Activated naive CD4-positive, alpha-beta T cell treated with anti-CD3 and anti-CD28 coated beads for 36 hours (primary cell): ENCODE results near the gene TEKT3. TPM values are rescaled to one million over a fixed set of nuclear protein-coding genes. Genes with fewer than 3 reads are reported as not detected.

Experiments used
- CTCF ChIA-PET: fragments of 350-600 bp; sonication (Branson Sonifier 250); formaldehyde crosslinking; loops from one replicate; lab custom pipeline; 2021; ENCODE audit warnings: antibody characterized with exemption; lab: Charles Lee
- DNase-seq: peaks from one replicate; pipeline ENCODE4 v3.0.0-alpha.2; 2020
- H3K27ac Mint-ChIP-seq: one replicate; pipeline ENCODE4 v1.8.0; 2021; ENCODE audit warnings: mild to moderate bottlenecking, mixed read lengths
- H3K27me3 Mint-ChIP-seq: one replicate; pipeline ENCODE4 v1.8.0; 2021; ENCODE audit warnings: low read depth, mixed read lengths
- H3K36me3 Mint-ChIP-seq: one replicate; pipeline ENCODE4 v1.8.0; 2021; ENCODE audit warnings: low read depth, mixed read lengths
- H3K4me1 Mint-ChIP-seq: one replicate; pipeline ENCODE4 v1.8.0; 2021; ENCODE audit warnings: low read depth, mixed read lengths
- H3K4me3 Mint-ChIP-seq: one replicate; pipeline ENCODE4 v1.8.0; 2021; ENCODE audit warnings: mild to moderate bottlenecking, moderate library complexity, mixed read lengths
- H3K9me3 Mint-ChIP-seq: one replicate; pipeline ENCODE4 v1.8.0; 2021; ENCODE audit warnings: mixed read lengths
- intact Hi-C: fragments of 100-400 bp; cut with micrococcal nuclease; formaldehyde crosslinking; loops from one replicate; pipeline ENCODE4 v1.15.1; 2023
- total RNA-seq, 2 experiments: library from RNA; stranded (reverse); gene quantifications; one replicate each; pipeline ENCODE4 v1.2.3, GENCODE V29; 2021

TEKT3 gene
- total RNA-seq, 2 experiments from 2014 or later = not detected

GRCh38 chr17:15346066-15346595 is 4.7 kb upstream of the TEKT3 start:
- H3K9me3 Mint-ChIP-seq = no peaks in the 10 kb centered on the region
- intact Hi-C loops = no loop called here
- H3K27ac Mint-ChIP-seq = no peak overlapping the region
- H3K36me3 Mint-ChIP-seq = no peaks in the 10 kb centered on the region
- CTCF ChIA-PET = no interaction called here
- no peak for DNase-seq
- H3K4me1 Mint-ChIP-seq = peaks cover 2% of the 10 kb centered on the region
- peaks cover 58% of the 10 kb centered on the region for H3K27me3 Mint-ChIP-seq
- no peak overlapping the region for H3K4me3 Mint-ChIP-seq

DNA sequence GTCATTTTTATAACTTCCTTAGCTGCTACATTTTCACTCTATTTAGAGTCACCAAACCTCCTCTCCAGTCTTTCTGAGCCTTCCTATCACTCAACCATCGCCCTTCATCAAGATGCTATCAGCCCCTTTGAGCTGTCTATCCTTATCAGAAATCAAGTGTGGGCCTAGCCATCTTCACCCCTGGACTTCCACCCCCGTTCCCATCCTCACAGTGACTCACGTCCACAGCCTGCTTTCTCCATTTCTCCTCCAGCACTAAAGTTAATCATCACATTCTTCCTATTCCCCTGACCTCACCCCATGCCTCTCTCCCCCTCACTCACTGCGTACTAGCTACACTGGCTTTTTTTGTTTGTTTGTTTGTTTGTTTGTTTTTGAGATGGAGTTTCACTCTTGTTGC is 2.4 kb upstream of the TEKT3 start:
- H3K4me1 Mint-ChIP-seq = peaks cover 5% of the 10 kb centered on the region
- no peak overlapping the region for H3K4me3 Mint-ChIP-seq
- no peak overlapping the region for H3K27ac Mint-ChIP-seq
- CTCF ChIA-PET = no interaction called here
- no peaks in the 10 kb centered on the region for H3K9me3 Mint-ChIP-seq
- DNase-seq = no peak
- H3K36me3 Mint-ChIP-seq = no peaks in the 10 kb centered on the region
- H3K27me3 Mint-ChIP-seq = peaks cover 56% of the 10 kb centered on the region
- intact Hi-C loops = no loop called here

DNA sequence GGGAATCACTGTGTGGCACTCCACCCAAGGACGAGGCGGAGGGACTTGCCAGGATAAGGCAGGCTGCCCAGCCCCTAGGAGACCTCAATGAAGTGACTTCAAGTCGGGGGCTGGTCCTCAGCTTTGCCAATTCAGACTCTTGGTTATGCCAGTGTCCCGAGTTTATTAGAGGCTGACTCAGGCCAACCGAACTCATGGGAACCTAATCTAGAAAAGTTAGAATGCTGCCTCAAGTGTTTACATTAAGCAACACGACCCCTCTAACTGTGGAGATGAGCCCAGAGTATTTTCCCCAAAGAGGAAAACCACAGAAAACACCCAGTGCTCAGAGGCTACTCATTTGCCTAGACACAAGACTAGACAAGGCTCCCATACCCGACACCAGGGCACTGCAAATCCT is 1.1 kb upstream of the TEKT3 start:
- H3K4me3 Mint-ChIP-seq = no peak overlapping the region
- H3K27ac Mint-ChIP-seq = no peak overlapping the region
- H3K9me3 Mint-ChIP-seq = no peaks in the 10 kb centered on the region
- H3K4me1 Mint-ChIP-seq = peaks cover 5% of the 10 kb centered on the region
- CTCF ChIA-PET = no interaction called here
- DNase-seq = no peak
- peaks cover 49% of the 10 kb centered on the region for H3K27me3 Mint-ChIP-seq
- H3K36me3 Mint-ChIP-seq = no peaks in the 10 kb centered on the region
- intact Hi-C loops = no loop called here

DNA sequence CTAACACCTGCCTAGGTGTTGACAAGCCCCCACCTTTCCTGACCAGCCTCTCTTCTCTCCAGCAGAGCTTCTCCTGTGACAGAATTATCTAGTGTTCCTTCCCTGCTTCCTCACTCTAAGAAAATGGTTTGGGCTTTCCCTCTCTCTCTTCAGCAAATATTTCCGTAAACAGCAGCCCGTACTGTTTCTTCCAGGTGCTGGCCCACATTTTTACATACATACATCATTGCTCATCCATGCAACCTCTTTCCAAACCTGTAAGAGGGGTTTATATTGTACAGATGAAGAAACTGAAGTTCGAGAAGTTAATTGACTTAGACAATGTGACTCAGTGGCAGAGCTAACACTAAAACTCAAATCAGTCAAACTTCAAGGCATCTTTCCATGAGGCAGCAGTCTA is 569 bp upstream of the TEKT3 start:
- Mint-ChIP-seq H3K27me3 (peaks cover 51% of the 10 kb centered on the region), H3K36me3 (no peaks in the 10 kb centered on the region), H3K4me1 (peaks cover 5% of the 10 kb centered on the region), H3K9me3 (no peaks in the 10 kb centered on the region), H3K4me3 (no peak overlapping the region), H3K27ac (no peak overlapping the region)
- CTCF ChIA-PET = no interaction called here
- intact Hi-C loops = no loop called here
- no peak for DNase-seq

- Mint-ChIP-seq H3K36me3 (no peaks in the 10 kb centered on the region), H3K9me3 (no peaks in the 10 kb centered on the region), H3K4me1 (peaks cover 5% of the 10 kb centered on the region), H3K27me3 (peaks cover 47% of the 10 kb centered on the region), H3K4me3 (peak overlapping the region; percentile 48), H3K27ac (no peak overlapping the region)
- DNase-seq = no peak
- intact Hi-C loops = no loop called here
- CTCF ChIA-PET = no interaction called here
Observed at GRCh38 chr17:15340966-15341365, 431 bp downstream of the TEKT3 start.

- no peak overlapping the region for H3K27ac Mint-ChIP-seq
- peaks cover 21% of the 10 kb centered on the region for H3K27me3 Mint-ChIP-seq
- H3K36me3 Mint-ChIP-seq = no peaks in the 10 kb centered on the region
- H3K4me3 Mint-ChIP-seq = no peak overlapping the region
- intact Hi-C loops = no loop called here
- CTCF ChIA-PET = no interaction called here
- no peak for DNase-seq
- H3K4me1 Mint-ChIP-seq = no peaks in the 10 kb centered on the region
- H3K9me3 Mint-ChIP-seq = peaks cover 13% of the 10 kb centered on the region
Observed at GRCh38 chr17:15335446-15335845, 6.0 kb downstream of the TEKT3 start.

DNA sequence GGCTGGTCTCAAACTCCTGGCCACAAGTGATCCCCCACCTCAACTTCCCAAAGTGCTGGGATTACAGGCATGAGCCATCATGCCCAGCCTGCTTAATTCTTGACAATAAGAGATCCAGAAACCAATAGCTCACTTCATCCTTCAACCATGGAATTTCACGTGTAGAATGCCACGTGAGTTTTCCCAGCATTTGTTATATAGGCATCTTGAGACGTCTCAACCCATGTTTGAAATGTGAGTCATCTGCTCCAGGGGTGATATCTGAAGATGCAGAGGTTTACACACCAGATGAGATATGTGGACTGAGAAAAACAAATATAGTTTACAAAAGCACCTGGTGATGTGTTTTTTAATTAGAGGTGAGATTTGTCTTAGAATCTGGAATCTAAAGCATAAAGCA is 7.1 kb downstream of the TEKT3 start:
- CTCF ChIA-PET = no interaction called here
- Mint-ChIP-seq H3K27me3 (peaks cover 18% of the 10 kb centered on the region), H3K4me1 (no peaks in the 10 kb centered on the region), H3K9me3 (peaks cover 13% of the 10 kb centered on the region), H3K27ac (no peak overlapping the region), H3K36me3 (no peaks in the 10 kb centered on the region), H3K4me3 (no peak overlapping the region)
- no peak for DNase-seq
- intact Hi-C loops = no loop called here

- intact Hi-C loops = no loop called here
- CTCF ChIA-PET = no interaction called here
- peaks cover 13% of the 10 kb centered on the region for H3K9me3 Mint-ChIP-seq
- H3K27me3 Mint-ChIP-seq = peaks cover 18% of the 10 kb centered on the region
- no peaks in the 10 kb centered on the region for H3K36me3 Mint-ChIP-seq
- H3K4me3 Mint-ChIP-seq = no peak overlapping the region
- H3K27ac Mint-ChIP-seq = no peak overlapping the region
- DNase-seq = no peak
- no peaks in the 10 kb centered on the region for H3K4me1 Mint-ChIP-seq
Observed at GRCh38 chr17:15332338-15332737, 9.1 kb downstream of the TEKT3 start.

GRCh38 chr17:15323131-15323530 is 18.3 kb downstream of the TEKT3 start:
- intact Hi-C loops = no loop called here
- CTCF ChIA-PET = no interaction called here
- H3K27ac Mint-ChIP-seq = no peak overlapping the region
- no peak overlapping the region for H3K4me3 Mint-ChIP-seq
- DNase-seq = no peak
- no peaks in the 10 kb centered on the region for H3K36me3 Mint-ChIP-seq
- H3K9me3 Mint-ChIP-seq = no peaks in the 10 kb centered on the region
- peaks cover 10% of the 10 kb centered on the region for H3K27me3 Mint-ChIP-seq
- no peaks in the 10 kb centered on the region for H3K4me1 Mint-ChIP-seq

GRCh38 chr17:15321556-15322251 is 19.7 kb downstream of the TEKT3 start:
- DNase-seq = no peak
- Mint-ChIP-seq H3K4me3 (no peak overlapping the region), H3K9me3 (no peaks in the 10 kb centered on the region), H3K4me1 (no peaks in the 10 kb centered on the region), H3K27ac (no peak overlapping the region), H3K27me3 (peaks cover 10% of the 10 kb centered on the region), H3K36me3 (no peaks in the 10 kb centered on the region)
- intact Hi-C loops = no loop called here
- CTCF ChIA-PET = no interaction called here

- no peaks in the 10 kb centered on the region for H3K9me3 Mint-ChIP-seq
- H3K36me3 Mint-ChIP-seq = no peaks in the 10 kb centered on the region
- no peaks in the 10 kb centered on the region for H3K4me1 Mint-ChIP-seq
- no peak overlapping the region for H3K4me3 Mint-ChIP-seq
- H3K27me3 Mint-ChIP-seq = peaks cover 3% of the 10 kb centered on the region
- CTCF ChIA-PET = no interaction called here
- intact Hi-C loops = no loop called here
- no peak overlapping the region for H3K27ac Mint-ChIP-seq
- no peak for DNase-seq
Observed at GRCh38 chr17:15319452-15320010, 21.9 kb downstream of the TEKT3 start.

DNA sequence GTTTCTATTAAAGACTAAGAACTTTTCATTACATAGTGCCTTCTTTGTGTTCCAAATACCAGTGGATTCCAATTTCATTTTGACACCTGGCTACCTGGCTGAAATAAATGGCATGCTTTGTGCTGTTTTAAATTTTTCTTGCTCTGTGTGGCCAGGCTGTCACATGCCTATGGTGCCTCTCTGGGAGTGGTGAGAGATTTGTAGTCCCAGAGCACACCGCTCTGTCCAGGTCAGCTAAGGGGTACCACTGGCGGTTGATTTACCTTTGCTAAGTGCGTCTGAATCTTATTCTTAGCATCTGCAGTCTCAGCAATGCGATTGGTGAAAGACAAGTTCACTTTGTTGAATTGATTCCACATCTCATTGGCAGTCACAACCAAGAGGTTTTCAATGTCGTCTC is 29.4 kb downstream of the TEKT3 start:
- DNase-seq = no peak
- H3K9me3 Mint-ChIP-seq = no peaks in the 10 kb centered on the region
- H3K27ac Mint-ChIP-seq = no peak overlapping the region
- H3K27me3 Mint-ChIP-seq = peaks cover 3% of the 10 kb centered on the region
- CTCF ChIA-PET = no interaction called here
- H3K36me3 Mint-ChIP-seq = no peaks in the 10 kb centered on the region
- intact Hi-C loops = no loop called here
- no peaks in the 10 kb centered on the region for H3K4me1 Mint-ChIP-seq
- H3K4me3 Mint-ChIP-seq = no peak overlapping the region

DNA sequence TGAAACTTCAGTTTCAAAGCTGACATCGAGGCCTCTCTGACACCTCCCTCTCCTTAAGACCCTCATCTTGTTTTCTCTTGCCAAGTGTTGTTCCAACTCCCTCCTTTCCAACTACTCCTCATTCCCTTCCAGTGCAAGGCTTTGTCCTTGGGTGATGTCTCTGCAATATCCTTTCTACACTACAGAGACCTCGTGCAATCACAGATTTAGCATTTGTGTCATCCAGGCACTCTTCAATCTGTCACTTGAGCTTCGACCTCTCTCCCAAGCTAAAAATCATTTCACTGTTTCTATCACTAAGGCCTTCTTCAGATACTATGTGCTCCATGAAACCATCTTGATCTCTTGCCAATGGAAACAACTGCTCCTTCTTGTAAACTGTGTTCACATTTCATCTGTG is 31.6 kb downstream of the TEKT3 start:
- H3K4me1 Mint-ChIP-seq = no peaks in the 10 kb centered on the region
- H3K9me3 Mint-ChIP-seq = no peaks in the 10 kb centered on the region
- peaks cover 3% of the 10 kb centered on the region for H3K27me3 Mint-ChIP-seq

More for the DNA sequence above, 31.6 kb downstream of the TEKT3 start:
- intact Hi-C loops = no loop called here
- no peaks in the 10 kb centered on the region for H3K36me3 Mint-ChIP-seq
- no peak overlapping the region for H3K4me3 Mint-ChIP-seq
- CTCF ChIA-PET = no interaction called here
- DNase-seq = no peak
- no peak overlapping the region for H3K27ac Mint-ChIP-seq
